Measurements from ENCODE around the gene SETD3. TPM values are rescaled to one million over a fixed set of nuclear protein-coding genes. Genes with fewer than 3 reads are reported as not detected.

The SETD3 gene
- total and polyA plus RNA-seq, 10 of the 15 experiments (the other 5 are each of a cell fraction or from before 2014, with no cell fraction given) = 11.3 to 44.2 (median 36.5) TPM

DNA sequence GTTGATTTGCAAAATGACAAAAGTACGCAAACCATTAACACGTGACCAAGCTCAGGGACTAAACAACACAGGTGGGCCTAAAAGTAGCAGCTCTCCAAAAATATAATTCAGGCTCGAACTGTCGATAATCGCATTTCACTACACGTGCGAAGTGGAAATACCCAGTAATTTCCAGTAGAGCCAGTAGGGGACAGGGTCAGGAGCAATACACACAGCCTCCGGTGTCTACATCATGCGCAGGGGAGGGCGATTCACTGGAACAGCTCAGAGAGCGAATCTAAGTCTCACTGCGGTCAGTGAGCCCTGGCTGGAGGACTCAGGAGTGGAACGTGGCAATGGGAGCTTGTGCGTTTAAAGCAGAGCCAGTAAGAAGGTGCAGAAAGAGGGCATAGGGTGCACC lies 40.4 kb downstream of the SETD3 start (continued):
- TF ChIP-seq, protein P1, sequence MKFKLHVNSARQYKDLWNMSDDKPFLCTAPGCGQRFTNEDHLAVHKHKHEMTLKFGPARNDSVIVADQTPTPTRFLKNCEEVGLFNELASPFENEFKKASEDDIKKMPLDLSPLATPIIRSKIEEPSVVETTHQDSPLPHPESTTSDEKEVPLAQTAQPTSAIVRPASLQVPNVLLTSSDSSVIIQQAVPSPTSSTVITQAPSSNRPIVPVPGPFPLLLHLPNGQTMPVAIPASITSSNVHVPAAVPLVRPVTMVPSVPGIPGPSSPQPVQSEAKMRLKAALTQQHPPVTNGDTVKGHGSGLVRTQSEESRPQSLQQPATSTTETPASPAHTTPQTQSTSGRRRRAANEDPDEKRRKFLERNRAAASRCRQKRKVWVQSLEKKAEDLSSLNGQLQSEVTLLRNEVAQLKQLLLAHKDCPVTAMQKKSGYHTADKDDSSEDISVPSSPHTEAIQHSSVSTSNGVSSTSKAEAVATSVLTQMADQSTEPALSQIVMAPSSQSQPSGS (IDR thresholded peaks at IDR 0.05; ENCODE audit: low read length) = no peak
- TF ChIP-seq BACH1 (IDR thresholded peaks at IDR 0.05; ENCODE audit: borderline replicate concordance) (no peak), SIX5 (IDR thresholded peaks at IDR 0.05; ENCODE audit: low read depth, low read length, severe bottlenecking) (no peak), E2F4 (IDR thresholded peaks at IDR 0.05; ENCODE audit: low read depth, low read length) (no peak), BHLHE40 (IDR thresholded peaks at IDR 0.05; ENCODE audit: borderline replicate concordance in 1 of 2, low read depth in 2 of 2, low read length in 1 of 2) (no peak), BMI1 (IDR thresholded peaks at IDR 0.05; ENCODE audit: borderline replicate concordance) (no peak), ZNF622 (IDR thresholded peaks at IDR 0.05) (no peak), SPI1 (IDR thresholded peaks at IDR 0.05; ENCODE audit: borderline replicate concordance, insufficient read depth, low read depth, low read length) (no peak)
- TF ChIP-seq, protein P2, sequence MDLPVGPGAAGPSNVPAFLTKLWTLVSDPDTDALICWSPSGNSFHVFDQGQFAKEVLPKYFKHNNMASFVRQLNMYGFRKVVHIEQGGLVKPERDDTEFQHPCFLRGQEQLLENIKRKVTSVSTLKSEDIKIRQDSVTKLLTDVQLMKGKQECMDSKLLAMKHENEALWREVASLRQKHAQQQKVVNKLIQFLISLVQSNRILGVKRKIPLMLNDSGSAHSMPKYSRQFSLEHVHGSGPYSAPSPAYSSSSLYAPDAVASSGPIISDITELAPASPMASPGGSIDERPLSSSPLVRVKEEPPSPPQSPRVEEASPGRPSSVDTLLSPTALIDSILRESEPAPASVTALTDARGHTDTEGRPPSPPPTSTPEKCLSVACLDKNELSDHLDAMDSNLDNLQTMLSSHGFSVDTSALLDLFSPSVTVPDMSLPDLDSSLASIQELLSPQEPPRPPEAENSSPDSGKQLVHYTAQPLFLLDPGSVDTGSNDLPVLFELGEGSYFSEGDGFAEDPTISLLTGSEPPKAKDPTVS (IDR thresholded peaks at IDR 0.05; ENCODE audit: low read depth, low read length) = no peak
- TF ChIP-seq, protein P3, sequence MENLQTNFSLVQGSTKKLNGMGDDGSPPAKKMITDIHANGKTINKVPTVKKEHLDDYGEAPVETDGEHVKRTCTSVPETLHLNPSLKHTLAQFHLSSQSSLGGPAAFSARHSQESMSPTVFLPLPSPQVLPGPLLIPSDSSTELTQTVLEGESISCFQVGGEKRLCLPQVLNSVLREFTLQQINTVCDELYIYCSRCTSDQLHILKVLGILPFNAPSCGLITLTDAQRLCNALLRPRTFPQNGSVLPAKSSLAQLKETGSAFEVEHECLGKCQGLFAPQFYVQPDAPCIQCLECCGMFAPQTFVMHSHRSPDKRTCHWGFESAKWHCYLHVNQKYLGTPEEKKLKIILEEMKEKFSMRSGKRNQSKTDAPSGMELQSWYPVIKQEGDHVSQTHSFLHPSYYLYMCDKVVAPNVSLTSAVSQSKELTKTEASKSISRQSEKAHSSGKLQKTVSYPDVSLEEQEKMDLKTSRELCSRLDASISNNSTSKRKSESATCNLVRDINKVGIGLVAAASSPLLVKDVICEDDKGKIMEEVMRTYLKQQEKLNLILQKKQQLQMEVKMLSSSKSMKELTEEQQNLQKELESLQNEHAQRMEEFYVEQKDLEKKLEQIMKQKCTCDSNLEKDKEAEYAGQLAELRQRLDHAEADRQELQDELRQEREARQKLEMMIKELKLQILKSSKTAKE (IDR thresholded peaks at IDR 0.05; ENCODE audit: low read depth, poor library complexity, severe bottlenecking) = no peak

All from GM12878 (cell line).